ENCODE measurements around the gene DDX31. TPM values are rescaled to one million over a fixed set of nuclear protein-coding genes. Genes with fewer than 3 reads are reported as not detected.

DDX31 gene
- total RNA-seq, 2 donors from 2014 or later: 8.6 to 15.6 TPM

DNA sequence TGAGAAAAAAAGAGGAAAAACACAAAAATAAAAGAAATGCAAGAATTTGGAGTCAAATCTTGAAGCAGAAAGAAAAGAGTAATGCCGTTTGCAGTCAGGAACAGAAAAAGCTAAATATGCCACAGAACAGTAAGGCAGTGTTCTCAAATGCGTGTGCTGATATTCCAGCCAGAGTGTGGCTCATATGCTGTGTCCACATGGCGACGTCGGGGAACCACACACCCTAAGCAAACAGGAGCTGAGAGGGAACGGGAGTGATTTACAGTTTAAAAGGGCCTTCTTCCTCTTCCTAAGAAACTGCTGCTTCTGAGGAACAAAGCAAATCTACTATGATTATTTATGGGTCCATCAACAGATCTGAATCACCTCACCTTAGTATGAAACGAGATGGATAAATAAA is 42.7 kb downstream of the DDX31 start:
- intact Hi-C loops (cut with DNase I): no loop called here
- Histone ChIP-seq H3K27me3 (no peaks in the 10 kb centered on the region), H3K9me3 (no peaks in the 10 kb centered on the region), H3K27ac (no peak overlapping the region), H3K36me3 (replicated peaks in 1 of 2; ENCODE audit: insufficient read depth in 1 of 2, low read depth in 2 of 2) (peaks cover 0 to 12% of the 10 kb centered on the region in 2 donors), H3K4me3 (no peak overlapping the region), H3K4me1 (no peaks in the 10 kb centered on the region)
- no peak for TF ChIP-seq POLR2A (IDR thresholded peaks at IDR 0.05)
- TF ChIP-seq CTCF (IDR thresholded peaks at IDR 0.05): no peak
- 77 to 85% methylated on average over 7 of the region's 7 CpGs for WGBS, 2 donors
- ATAC-seq: no peak
- DNase-seq: no peak

DNA sequence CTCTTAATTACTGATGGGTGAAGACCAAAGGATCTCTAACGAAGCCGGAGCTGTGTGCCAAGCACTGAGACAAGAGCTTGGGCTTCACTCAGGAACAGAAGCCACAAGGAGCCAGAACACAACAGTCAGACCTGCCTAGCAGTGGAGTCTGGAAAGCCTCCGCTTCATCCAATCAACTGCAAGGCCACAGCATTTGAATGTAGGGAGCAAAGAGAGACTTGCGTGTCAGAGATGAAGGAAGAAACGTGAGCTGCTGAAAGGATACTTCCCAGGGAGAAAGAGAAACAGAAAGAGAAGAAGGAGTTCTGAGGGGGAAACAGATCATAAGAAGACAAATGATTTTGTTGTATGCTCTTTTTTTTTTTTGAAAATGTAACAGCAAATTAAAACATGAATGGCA is 43.5 kb downstream of the DDX31 start:
- no peak overlapping the region for H3K4me3 ChIP-seq
- peaks cover 0 to 12% of the 10 kb centered on the region in 2 donors for H3K36me3 ChIP-seq (replicated peaks in 1 of 2; ENCODE audit: insufficient read depth in 1 of 2, low read depth in 2 of 2)
- no peaks in the 10 kb centered on the region for H3K9me3 ChIP-seq
- ATAC-seq: no peak
- 84 to 88% methylated on average over 5 of the region's 5 CpGs for WGBS, 2 donors
- H3K4me1 ChIP-seq: no peaks in the 10 kb centered on the region
- no peak for TF ChIP-seq CTCF (IDR thresholded peaks at IDR 0.05)
- no peak for TF ChIP-seq POLR2A (IDR thresholded peaks at IDR 0.05)
- no peak overlapping the region for H3K27ac ChIP-seq
- intact Hi-C loops (cut with DNase I): no loop called here
- no peak for DNase-seq
- H3K27me3 ChIP-seq: no peaks in the 10 kb centered on the region

- H3K4me3 ChIP-seq: no peak overlapping the region
- DNase-seq (no peak), ATAC-seq (no peak)
- H3K9me3 ChIP-seq: no peaks in the 10 kb centered on the region
- no peaks in the 10 kb centered on the region for H3K27me3 ChIP-seq
- H3K27ac ChIP-seq: no peak overlapping the region
- whole genome bisulfite sequencing, 2 donors: 72 to 77% methylated on average over 5 of the region's 5 CpGs
- peaks cover 0 to 5% of the 10 kb centered on the region in 2 donors for H3K36me3 ChIP-seq (replicated peaks in 1 of 2; ENCODE audit: insufficient read depth in 1 of 2, low read depth in 2 of 2)
- intact Hi-C loops (cut with DNase I): no loop called here
- TF ChIP-seq CTCF (IDR thresholded peaks at IDR 0.05): no peak
- no peak for TF ChIP-seq POLR2A (IDR thresholded peaks at IDR 0.05)
- no peaks in the 10 kb centered on the region for H3K4me1 ChIP-seq
These were observed 47.6 kb downstream of the DDX31 start for GRCh38 chr9:132622159-132622558.

GRCh38 chr9:132616725-132617124 is 53.1 kb downstream of the DDX31 start:
- intact Hi-C loops (cut with DNase I): no loop called here
- Histone ChIP-seq H3K36me3 (replicated peaks in 1 of 2; ENCODE audit: insufficient read depth in 1 of 2, low read depth in 2 of 2) (peaks cover 0 to 17% of the 10 kb centered on the region in 2 donors), H3K4me3 (no peak overlapping the region), H3K9me3 (no peaks in the 10 kb centered on the region), H3K4me1 (no peaks in the 10 kb centered on the region), H3K27ac (no peak overlapping the region), H3K27me3 (no peaks in the 10 kb centered on the region)
- no peak for TF ChIP-seq POLR2A (IDR thresholded peaks at IDR 0.05)
- TF ChIP-seq CTCF (IDR thresholded peaks at IDR 0.05): no peak
- WGBS, 2 donors: 86 to 87% methylated on average over 5 of the region's 5 CpGs
- ATAC-seq (no peak), DNase-seq (no peak)

- Histone ChIP-seq H3K4me3 (no peak overlapping the region), H3K27me3 (no peaks in the 10 kb centered on the region), H3K4me1 (no peaks in the 10 kb centered on the region), H3K36me3 (replicated peaks in 1 of 2; ENCODE audit: insufficient read depth in 1 of 2, low read depth in 2 of 2) (peaks cover 0 to 25% of the 10 kb centered on the region in 2 donors), H3K9me3 (no peaks in the 10 kb centered on the region), H3K27ac (no peak overlapping the region)
- intact Hi-C loops (cut with DNase I): no loop called here
- DNase-seq (no peak), ATAC-seq (no peak)
- TF ChIP-seq CTCF (IDR thresholded peaks at IDR 0.05) (no peak), POLR2A (IDR thresholded peaks at IDR 0.05) (no peak)
- 83 to 90% methylated on average over 2 of the region's 2 CpGs for WGBS, 2 donors
These were observed 54.0 kb downstream of the DDX31 start for GRCh38 chr9:132615774-132616173.

Data from body of pancreas (tissue), 4 donors.